NCI-H345 treated with DMSO at 0.1 percent for 48 hours (cell line): ENCODE data around the gene TUT7.
"Not testable (repeated sequence)": the region's sequence is repeated elsewhere in the genome, so short reads cannot be mapped to it uniquely, and the experiment has no call there.

Experiments used
- DNase-seq: peaks from one replicate; lab custom pipeline; 2025; ENCODE audit not compliant: unreplicated experiment; lab: John Stamatoyannopoulos, UW

TUT7 gene

GRCh38 chr9:86354011-86354817 is at the start of gene TUT7:
TUT7 (minus strand) TSS chr9:86354410; CDS start chr9:86353199, 1,211 bp downstream.
- peak; percentile 75 for DNase-seq

GRCh38 chr9:86402591-86402990 is 48.4 kb upstream of the TUT7 start:
- no peak for DNase-seq

- no peak for DNase-seq
Observed at GRCh38 chr9:86396412-86396811, 42.2 kb upstream of the TUT7 start.

- not testable (repeated sequence) for DNase-seq
Observed at GRCh38 chr9:86390184-86390583, 36.0 kb upstream of the TUT7 start.

GRCh38 chr9:86389628-86390027 is 35.4 kb upstream of the TUT7 start:
- DNase-seq: no peak

- DNase-seq: no peak
Observed at GRCh38 chr9:86387376-86387775, 33.2 kb upstream of the TUT7 start.

GRCh38 chr9:86383000-86383399 is 28.8 kb upstream of the TUT7 start:
- DNase-seq: not testable (repeated sequence)

- DNase-seq: no peak
Observed at GRCh38 chr9:86376016-86376415, 21.8 kb upstream of the TUT7 start.

GRCh38 chr9:86369810-86370209 is 15.6 kb upstream of the TUT7 start:
- no peak for DNase-seq

GRCh38 chr9:86368871-86369521 is 14.8 kb upstream of the TUT7 start:
- no peak for DNase-seq

- DNase-seq: no peak
Observed at GRCh38 chr9:86361176-86361575, 7.0 kb upstream of the TUT7 start.

- no peak for DNase-seq
Observed at GRCh38 chr9:86359151-86359879, 5.1 kb upstream of the TUT7 start.

- DNase-seq: no peak
Observed at GRCh38 chr9:86356871-86357866, 3.0 kb upstream of the TUT7 start.

GRCh38 chr9:86355814-86356213 is 1.6 kb upstream of the TUT7 start:
- no peak for DNase-seq

GRCh38 chr9:86354818-86355309 is 654 bp upstream of the TUT7 start:
- DNase-seq: no peak

GRCh38 chr9:86353655-86354010 is 577 bp downstream of the TUT7 start:
- DNase-seq: no peak

- no peak for DNase-seq
Observed at GRCh38 chr9:86352440-86353077, 1.7 kb downstream of the TUT7 start.

- DNase-seq: no peak
Observed at GRCh38 chr9:86351880-86352279, 2.3 kb downstream of the TUT7 start.

- DNase-seq: no peak
Observed at GRCh38 chr9:86350006-86350760, 4.0 kb downstream of the TUT7 start.
